Mucosa of rectum (tissue), 2 donors: Measurements from ENCODE around the gene NFAT5.
"Not testable (repeated sequence)": the region's sequence is repeated elsewhere in the genome, so short reads cannot be mapped to it uniquely, and the experiment has no call there.

ENCODE experiments used
- H3K27ac ChIP-seq, 2 donors: one replicate each; pipeline ENCODE4 v1.7.0; 2013; ENCODE audit warnings: inconsistent platforms in 2 of 2, low read depth in 2 of 2, low read length in 2 of 2
- H3K27me3 ChIP-seq, 2 donors: one replicate each; pipeline ENCODE4 v1.7.0; 2013; ENCODE audit warnings: low read length in 2 of 2; ENCODE audit not compliant: control insufficient read depth in 2 of 2, insufficient read depth in 2 of 2
- H3K36me3 ChIP-seq, 2 donors: one replicate each; pipeline ENCODE4 v1.7.0; 2013; ENCODE audit warnings: low read length in 2 of 2; ENCODE audit not compliant: control insufficient read depth in 2 of 2, insufficient read depth in 2 of 2
- H3K4me1 ChIP-seq, 2 donors: one replicate each; pipeline ENCODE4 v1.7.0; 2013; ENCODE audit warnings: low read length in 2 of 2, mild to moderate bottlenecking in 1 of 2; ENCODE audit not compliant: control insufficient read depth in 2 of 2, insufficient read depth in 2 of 2
- H3K4me3 ChIP-seq, 2 donors: one replicate each; pipeline ENCODE4 v1.7.0; 2013; ENCODE audit warnings: low read length in 2 of 2
- H3K9ac ChIP-seq, 2 donors: one replicate each; pipeline ENCODE4 v1.7.0; 2013; ENCODE audit warnings: low read length in 2 of 2, low read depth in 1 of 2, mild to moderate bottlenecking in 1 of 2
- H3K9me3 ChIP-seq, 2 donors: one replicate each; pipeline ENCODE4 v1.7.0; 2013; ENCODE audit warnings: low read length in 2 of 2; ENCODE audit not compliant: control insufficient read depth in 2 of 2
- donor health status: healthy.
- donor health status: Normal muscosa, but diverticular disease.

NFAT5 gene

DNA sequence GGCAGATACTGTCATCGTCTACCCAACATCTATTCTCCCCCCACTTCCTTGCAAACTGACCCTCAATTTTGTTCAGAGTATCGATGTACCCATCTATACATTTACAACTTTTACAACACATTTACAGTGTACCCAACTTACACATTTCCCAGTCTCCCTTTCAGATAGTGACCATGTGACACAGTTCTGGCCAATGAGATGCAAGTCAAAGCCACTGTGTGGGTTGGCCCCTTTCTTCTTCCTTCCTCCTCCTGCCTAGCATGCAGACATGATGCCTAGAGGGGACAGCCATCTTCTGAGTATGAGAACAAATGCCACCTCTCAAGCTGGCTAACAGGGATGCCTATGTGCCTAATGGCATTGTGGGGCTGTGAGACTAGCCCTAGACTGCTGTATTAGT lies 11.3 kb upstream of the NFAT5 start:
- H3K27me3 ChIP-seq: no peaks in the 10 kb centered on the region
- H3K4me1 ChIP-seq: no peaks in the 10 kb centered on the region
- H3K36me3 ChIP-seq: no peaks in the 10 kb centered on the region
- no peaks in the 10 kb centered on the region for H3K9me3 ChIP-seq
- H3K9ac ChIP-seq: no peak overlapping the region
- H3K27ac ChIP-seq: no peak overlapping the region
- H3K4me3 ChIP-seq: no peak overlapping the region

DNA sequence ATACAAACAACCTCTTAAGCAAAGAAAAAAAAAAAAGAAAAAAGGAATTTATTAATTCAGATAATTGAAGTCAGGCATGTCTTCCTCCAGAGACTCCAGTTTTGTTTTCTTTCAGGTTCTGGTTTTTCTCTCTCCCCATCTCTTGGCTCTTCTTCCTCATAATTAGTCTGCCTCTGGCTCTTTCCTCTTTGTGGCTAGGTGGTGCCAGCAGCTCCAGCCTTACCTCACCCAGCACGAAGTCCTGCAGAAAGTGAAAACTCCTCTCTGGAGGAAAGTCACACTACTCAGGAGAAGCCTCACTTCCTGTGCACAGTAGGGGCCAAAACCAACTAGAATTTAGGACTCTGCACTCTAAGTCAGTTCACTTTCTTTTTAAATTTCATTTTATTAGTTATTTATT lies 10.3 kb upstream of the NFAT5 start:
- no peaks in the 10 kb centered on the region for H3K9me3 ChIP-seq
- H3K27ac ChIP-seq: no peak overlapping the region
- no peaks in the 10 kb centered on the region for H3K27me3 ChIP-seq
- no peaks in the 10 kb centered on the region for H3K4me1 ChIP-seq
- no peak overlapping the region for H3K4me3 ChIP-seq
- H3K36me3 ChIP-seq: no peaks in the 10 kb centered on the region
- H3K9ac ChIP-seq: no peak overlapping the region

DNA sequence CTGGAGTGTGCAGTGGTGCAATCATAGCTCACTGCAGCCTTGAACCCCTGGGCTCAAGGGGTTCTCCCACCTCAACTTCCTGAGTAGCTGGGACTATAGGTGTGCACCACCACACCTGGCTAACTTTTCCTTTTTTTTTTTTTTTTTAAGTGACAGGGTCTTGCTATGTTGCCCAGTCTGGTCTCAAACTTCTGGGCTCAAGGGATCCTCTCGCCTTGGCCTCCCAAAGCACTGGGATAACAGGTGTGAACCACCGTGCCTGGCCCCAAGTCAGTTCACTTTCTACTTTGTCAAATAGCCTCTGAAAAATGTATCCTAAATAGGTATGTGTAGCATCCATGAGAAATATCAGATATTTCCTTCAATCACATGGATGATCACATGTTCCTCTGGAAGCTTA lies 9.9 kb upstream of the NFAT5 start:
- H3K9ac ChIP-seq: no peak overlapping the region
- H3K9me3 ChIP-seq: no peaks in the 10 kb centered on the region
- H3K4me3 ChIP-seq: no peak overlapping the region
- H3K27ac ChIP-seq: no peak overlapping the region
- H3K4me1 ChIP-seq: no peaks in the 10 kb centered on the region
- no peaks in the 10 kb centered on the region for H3K36me3 ChIP-seq
- H3K27me3 ChIP-seq: no peaks in the 10 kb centered on the region

DNA sequence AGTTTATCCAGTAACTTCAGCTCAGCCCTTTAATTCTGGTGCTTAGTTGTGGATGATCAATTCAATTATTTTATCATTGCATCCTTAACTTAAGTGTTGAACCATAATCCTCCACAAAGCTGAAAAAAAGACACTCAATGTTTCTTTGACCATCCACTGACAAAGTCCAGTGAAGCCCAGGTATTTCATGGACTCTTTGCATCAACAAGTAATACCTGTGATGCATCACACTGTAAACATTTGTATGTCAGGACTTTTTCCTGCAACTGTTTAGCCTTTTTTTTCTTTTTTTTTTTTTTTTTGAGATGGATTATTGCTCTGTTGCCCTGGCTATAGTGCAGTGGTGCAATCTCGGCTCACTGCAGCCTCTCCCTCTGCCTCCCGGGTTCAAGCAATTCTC lies 6.6 kb upstream of the NFAT5 start:
- H3K9me3 ChIP-seq: no peaks in the 10 kb centered on the region

DNA sequence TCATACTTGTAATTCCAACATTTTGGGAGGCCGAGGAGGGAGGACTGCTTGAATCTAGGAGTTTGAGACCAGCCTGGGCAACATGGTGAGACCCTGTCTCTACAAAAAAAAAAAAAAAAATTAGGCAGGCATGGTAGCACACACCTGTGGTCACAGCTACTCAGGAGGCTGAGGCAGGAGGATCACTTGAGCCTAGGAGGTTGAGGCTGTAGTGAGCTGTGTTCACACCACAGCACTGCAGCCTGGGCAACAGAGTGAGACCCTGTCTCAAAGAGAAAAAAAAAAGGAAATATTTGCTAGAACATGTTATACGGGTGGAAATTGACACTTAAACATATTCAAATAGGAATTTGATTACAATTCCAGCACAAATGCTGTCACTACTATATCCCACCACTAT lies 4.4 kb upstream of the NFAT5 start:
- H3K27me3 ChIP-seq, H3K4me3 ChIP-seq: not testable (repeated sequence)

More for the DNA sequence above, 6.6 kb upstream of the NFAT5 start:
- Histone ChIP-seq H3K36me3 (no peaks in the 10 kb centered on the region), H3K9ac (no peak overlapping the region), H3K27ac (no peak overlapping the region), H3K27me3 (no peaks in the 10 kb centered on the region), H3K4me1 (peaks cover 2 to 3% of the 10 kb centered on the region in 2 donors), H3K4me3 (no peak overlapping the region)

DNA sequence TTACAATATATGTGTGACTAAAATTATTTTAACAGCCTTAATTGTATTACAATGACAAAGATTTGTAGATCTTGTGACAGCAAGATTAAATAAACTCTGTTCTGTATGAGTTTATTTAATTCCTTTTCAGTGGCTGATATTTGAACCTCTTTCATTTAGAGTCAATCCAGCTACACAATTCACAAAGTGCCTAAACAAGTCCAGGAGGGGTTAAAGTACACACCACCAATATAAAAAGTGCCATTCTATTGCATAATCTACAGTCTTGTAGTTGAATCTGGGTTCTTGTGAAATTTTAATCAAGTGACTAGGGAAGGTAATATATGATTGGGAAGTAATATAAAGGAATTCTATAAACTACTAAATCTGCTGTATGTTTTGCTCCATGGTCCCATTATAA lies 3.9 kb upstream of the NFAT5 start:
- Histone ChIP-seq H3K27me3 (no peaks in the 10 kb centered on the region), H3K27ac (no peak overlapping the region), H3K4me3 (no peak overlapping the region), H3K4me1 (peaks cover 5 to 7% of the 10 kb centered on the region in 2 donors), H3K9me3 (no peaks in the 10 kb centered on the region), H3K9ac (no peak overlapping the region), H3K36me3 (no peaks in the 10 kb centered on the region)

More for the DNA sequence above, 4.4 kb upstream of the NFAT5 start:
- H3K9me3 ChIP-seq, H3K4me1 ChIP-seq, H3K27ac ChIP-seq, H3K9ac ChIP-seq, H3K36me3 ChIP-seq: not testable (repeated sequence)

DNA sequence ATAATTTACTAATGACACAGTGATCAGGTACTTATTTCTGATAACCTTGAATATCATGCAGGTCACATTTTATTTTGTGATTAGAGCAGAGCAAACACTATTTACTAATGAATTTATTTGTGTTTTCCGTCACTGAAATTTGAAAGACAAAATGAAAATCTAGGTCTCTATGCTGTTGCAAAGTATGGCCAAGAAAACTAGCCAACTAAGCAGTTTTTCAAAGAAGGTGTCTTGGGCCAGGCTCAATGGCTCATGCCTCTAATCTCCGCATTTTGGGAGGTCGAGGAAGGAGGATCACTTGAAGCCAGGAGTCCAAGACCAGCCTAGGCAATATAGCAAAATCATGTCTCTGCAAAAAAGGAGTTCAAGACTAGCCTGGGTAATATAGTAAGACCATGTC lies 3.0 kb upstream of the NFAT5 start:
- Histone ChIP-seq H3K27ac (no peak overlapping the region), H3K27me3 (no peaks in the 10 kb centered on the region), H3K36me3 (no peaks in the 10 kb centered on the region), H3K4me1 (peaks cover 12 to 14% of the 10 kb centered on the region in 2 donors), H3K9me3 (no peaks in the 10 kb centered on the region), H3K4me3 (no peak overlapping the region), H3K9ac (no peak overlapping the region)

DNA sequence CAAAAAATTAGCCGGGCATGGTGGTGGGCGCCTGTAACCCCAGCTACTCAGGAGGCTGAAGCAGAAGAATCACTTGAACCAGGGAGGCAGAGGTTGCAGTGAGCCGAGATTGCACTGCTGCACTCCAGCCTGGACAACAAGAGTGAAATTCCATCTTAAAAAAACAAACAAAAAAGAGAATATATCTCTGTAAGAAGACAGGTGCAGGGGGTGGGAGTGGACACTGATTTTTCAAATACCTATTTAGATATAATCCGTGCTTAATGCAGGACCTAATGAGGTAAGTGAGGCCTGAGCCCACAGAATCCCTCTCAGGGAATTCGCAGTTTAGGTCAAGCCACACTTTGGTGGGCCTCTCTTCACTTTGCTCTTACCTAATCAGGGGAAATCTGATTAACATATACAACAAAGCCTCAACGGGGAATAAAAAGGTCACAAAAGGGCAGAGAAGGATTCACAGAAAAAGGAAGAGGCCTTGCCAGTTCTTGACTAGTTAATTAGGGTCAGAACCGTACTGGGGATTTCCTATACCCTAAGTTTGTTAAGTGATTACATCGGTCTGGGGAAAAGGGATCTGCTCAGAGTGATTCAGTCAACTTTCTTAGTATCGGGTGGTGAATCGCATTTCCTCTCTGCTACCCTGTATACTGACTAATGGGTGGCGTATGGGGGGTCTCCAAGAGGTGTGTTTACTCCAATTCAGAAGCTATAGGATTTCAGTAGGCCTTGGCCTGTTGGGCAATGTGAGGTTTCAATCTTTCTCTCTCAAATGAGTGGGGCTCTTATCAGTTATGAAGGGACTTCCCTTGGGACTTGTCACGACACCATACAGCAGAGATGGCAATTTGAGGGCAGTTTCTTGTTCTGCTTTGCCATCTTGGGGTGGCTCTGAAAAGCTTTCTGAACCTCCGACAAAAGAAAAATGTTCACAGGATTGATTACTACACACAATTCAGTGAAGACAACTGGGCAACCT lies 1.9 kb upstream of the NFAT5 start:
- Histone ChIP-seq H3K9me3 (no peaks in the 10 kb centered on the region), H3K9ac (peak overlapping the region; percentile 43 to 66), H3K36me3 (no peaks in the 10 kb centered on the region), H3K4me1 (peaks cover 14 to 16% of the 10 kb centered on the region in 2 donors), H3K27ac (peak overlapping the region; percentile 17 to 74), H3K27me3 (no peaks in the 10 kb centered on the region), H3K4me3 (peak overlapping the region in 1 of 2 donors; percentile 70)

DNA sequence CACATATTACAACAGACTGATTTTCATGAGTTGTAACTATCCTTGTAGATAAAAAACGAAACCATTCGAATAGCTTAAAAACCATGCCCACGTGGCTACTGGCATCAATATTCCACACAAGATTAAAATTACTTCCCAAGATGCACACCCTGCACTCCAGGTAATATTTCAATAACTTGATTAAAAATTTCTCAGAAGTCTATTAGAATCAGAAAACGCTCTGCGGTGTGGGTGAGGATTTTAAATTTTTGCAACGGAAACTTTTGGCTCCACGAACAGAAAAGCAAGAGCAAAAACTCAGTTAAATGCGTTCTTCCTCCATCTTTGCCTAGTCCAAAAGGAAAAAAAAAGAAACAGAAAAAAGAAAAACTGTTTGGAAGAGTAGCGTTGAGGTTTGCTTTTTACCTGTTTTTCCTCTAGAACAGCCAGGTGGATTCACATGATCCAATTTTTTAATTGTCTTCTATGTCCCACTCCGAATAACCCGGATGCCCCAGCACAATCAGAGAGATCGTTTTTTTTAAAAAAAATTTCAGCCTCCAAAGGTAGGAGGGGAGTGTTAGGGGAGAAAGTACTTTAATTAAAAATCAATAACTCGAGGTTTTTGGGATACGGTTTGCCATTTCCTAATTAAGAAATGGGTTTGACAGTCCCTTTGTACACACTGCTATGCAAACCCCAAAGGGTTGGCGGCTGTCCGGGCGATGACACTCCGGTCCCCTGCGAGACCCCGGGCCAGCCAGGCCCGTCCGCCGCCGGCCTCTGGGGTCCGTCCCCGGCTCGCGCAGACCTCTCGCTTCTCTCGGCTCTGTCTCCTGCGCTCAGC lies 708 bp upstream of the NFAT5 start:
- H3K9me3 ChIP-seq: no peaks in the 10 kb centered on the region
- H3K4me1 ChIP-seq: peaks cover 14 to 16% of the 10 kb centered on the region in 2 donors
- H3K36me3 ChIP-seq: no peaks in the 10 kb centered on the region

More for the DNA sequence above, 708 bp upstream of the NFAT5 start:
- Histone ChIP-seq H3K27ac (peak overlapping the region; percentile 87 to 99), H3K4me3 (peak overlapping the region; percentile 70 to 81), H3K27me3 (no peaks in the 10 kb centered on the region), H3K9ac (peak overlapping the region; percentile 66 to 88)
